Lung (tissue), 12 donors: Measurements from ENCODE around the gene FJX1. TPM values are rescaled to one million over a fixed set of nuclear protein-coding genes. Genes with fewer than 3 reads are reported as not detected.
"Not testable (repeated sequence)": the region's sequence is repeated elsewhere in the genome, so short reads cannot be mapped to it uniquely, and the experiment has no call there.

Source experiments
- ATAC-seq: fragments of 200-7000 bp; cut with Tn5 transposase; one replicate; pipeline ENCODE4 v1.9.1; 2020; ENCODE audit warnings: moderate number of reproducible peaks; ENCODE audit not compliant: insufficient read depth, low FRiP score
- DNase-seq, 3 donors: peaks; one replicate each; pipeline ENCODE4 v3.0.0-alpha.2; 2013 to 2017
- H3K27ac ChIP-seq, 2 donors: one replicate each; pipeline ENCODE4 v1.5.1; 2013; ENCODE audit warnings: mild to moderate bottlenecking in 2 of 2, moderate library complexity in 2 of 2, control low read depth in 1 of 2, inconsistent platforms in 1 of 2, low read depth in 1 of 2, low read length in 1 of 2
- H3K27me3 ChIP-seq, 3 donors: one replicate each; pipeline ENCODE4 v1.5.1; 2013; ENCODE audit warnings: low read length in 2 of 3; ENCODE audit not compliant: control insufficient read depth in 3 of 3, insufficient read depth in 3 of 3
- H3K36me3 ChIP-seq, 4 donors: one replicate each; pipeline ENCODE4 v1.5.1; 2013; ENCODE audit warnings: low read length in 4 of 4, mild to moderate bottlenecking in 1 of 4, moderate library complexity in 1 of 4; ENCODE audit not compliant: control insufficient read depth in 4 of 4, insufficient read depth in 4 of 4
- H3K4me1 ChIP-seq, 5 donors: one replicate each; pipeline ENCODE4 v1.5.1; 2013; ENCODE audit warnings: low read length in 5 of 5, mild to moderate bottlenecking in 2 of 5, moderate library complexity in 1 of 5; ENCODE audit not compliant: control insufficient read depth in 5 of 5, insufficient read depth in 5 of 5
- H3K4me3 ChIP-seq: one replicate; pipeline ENCODE4 v1.5.1; 2013; ENCODE audit warnings: mild to moderate bottlenecking, control low read depth, moderate library complexity
- H3K9ac ChIP-seq, 2 donors: one replicate each; pipeline ENCODE4 v1.5.1; 2013; ENCODE audit warnings: low read length in 2 of 2, control low read depth in 1 of 2; ENCODE audit not compliant: insufficient read depth in 1 of 2
- H3K9me3 ChIP-seq, 4 donors: one replicate each; pipeline ENCODE4 v1.5.1; 2013; ENCODE audit warnings: low read length in 3 of 4, mild to moderate bottlenecking in 1 of 4, moderate library complexity in 1 of 4; ENCODE audit not compliant: control insufficient read depth in 4 of 4, insufficient read depth in 3 of 4
- whole genome bisulfite sequencing, 2 donors: extraction: QIAGEN DNeasy Blood & Tissue Kit; methylation state at CpG; one replicate each; pipeline ENCODE4 v1.1.7; 2013; 5-methylcytosine and 5-hydroxymethylcytosine counted together
- polyA plus RNA-seq, 2 donors: library from polyadenylated mRNA; stranded (reverse); fragments of 200-250 nt; gene quantifications; one replicate each; pipeline ENCODE4 v1.2.1, GENCODE V29; 2013
- total RNA-seq, 2 donors: library from RNA; depleted of rRNA in 1 of 2; stranded (reverse); fragments of >200 nt in 1 of 2; gene quantifications; one replicate each; pipeline ENCODE4 v1.2.1, GENCODE V29; 2014 to 2021
- TF ChIP-seq, protein P1 (sequence below): IDR thresholded peaks from 2 replicates; pipeline ENCODE4 v1.5.1; 2012; ENCODE audit warnings: mild to moderate bottlenecking; ENCODE audit errors: control extremely low read depth, extremely low read depth
- donor health status: control.
- donor health status: control.
- donor health status: Bipolar disorder and iron deficiency.
- donor health status: healthy.
- donor health status: DM: yes; HTN: yes; CAD: no.

Gene FJX1
- total and polyA plus RNA-seq, 4 donors: 2.9 to 7.7 (median 3.5) TPM

DNA sequence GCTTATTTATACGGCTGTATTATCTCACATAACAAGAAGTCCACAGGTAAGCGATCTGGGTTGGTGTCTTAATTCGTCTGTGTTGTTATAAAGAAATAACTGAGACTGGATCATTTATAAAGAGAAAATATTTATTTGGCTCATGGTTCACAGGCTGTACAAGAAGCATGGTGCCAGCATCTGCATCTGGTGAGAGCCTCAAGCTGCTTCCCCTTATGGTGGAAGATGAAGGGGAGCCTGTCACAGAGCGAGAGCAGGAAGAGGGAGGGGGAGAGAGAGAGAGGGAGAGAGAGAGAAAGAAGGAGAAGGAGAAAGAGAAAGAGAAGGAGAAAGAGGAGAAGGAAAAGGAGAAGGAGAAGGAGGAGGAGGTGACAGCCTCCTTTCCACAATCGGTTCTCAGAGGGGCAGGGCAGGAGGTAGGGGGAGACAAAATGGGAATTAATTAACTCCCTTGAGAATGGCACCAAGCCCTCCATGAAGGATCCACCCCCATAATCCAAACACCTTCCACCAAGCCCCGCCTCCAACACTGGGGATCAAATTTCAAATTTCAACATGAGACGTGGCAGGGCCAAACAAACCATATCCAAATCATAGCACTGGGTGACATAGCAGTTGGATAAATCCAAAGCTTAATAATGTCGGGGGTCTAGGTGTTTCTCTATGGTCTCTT lies 29.3 kb downstream of the FJX1 start:
- no peaks in the 10 kb centered on the region for H3K36me3 ChIP-seq
- TF ChIP-seq, protein P1, sequence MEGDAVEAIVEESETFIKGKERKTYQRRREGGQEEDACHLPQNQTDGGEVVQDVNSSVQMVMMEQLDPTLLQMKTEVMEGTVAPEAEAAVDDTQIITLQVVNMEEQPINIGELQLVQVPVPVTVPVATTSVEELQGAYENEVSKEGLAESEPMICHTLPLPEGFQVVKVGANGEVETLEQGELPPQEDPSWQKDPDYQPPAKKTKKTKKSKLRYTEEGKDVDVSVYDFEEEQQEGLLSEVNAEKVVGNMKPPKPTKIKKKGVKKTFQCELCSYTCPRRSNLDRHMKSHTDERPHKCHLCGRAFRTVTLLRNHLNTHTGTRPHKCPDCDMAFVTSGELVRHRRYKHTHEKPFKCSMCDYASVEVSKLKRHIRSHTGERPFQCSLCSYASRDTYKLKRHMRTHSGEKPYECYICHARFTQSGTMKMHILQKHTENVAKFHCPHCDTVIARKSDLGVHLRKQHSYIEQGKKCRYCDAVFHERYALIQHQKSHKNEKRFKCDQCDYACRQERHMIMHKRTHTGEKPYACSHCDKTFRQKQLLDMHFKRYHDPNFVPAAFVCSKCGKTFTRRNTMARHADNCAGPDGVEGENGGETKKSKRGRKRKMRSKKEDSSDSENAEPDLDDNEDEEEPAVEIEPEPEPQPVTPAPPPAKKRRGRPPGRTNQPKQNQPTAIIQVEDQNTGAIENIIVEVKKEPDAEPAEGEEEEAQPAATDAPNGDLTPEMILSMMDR: no peak
- H3K9ac ChIP-seq: no peak overlapping the region
- H3K4me1 ChIP-seq: no peaks in the 10 kb centered on the region
- no peak overlapping the region for H3K4me3 ChIP-seq
- DNase-seq (no peak), ATAC-seq (no peak)
- H3K9me3 ChIP-seq: no peaks in the 10 kb centered on the region
- no peak overlapping the region for H3K27ac ChIP-seq
- 79 to 83% methylated on average over 8 of the region's 8 CpGs for WGBS, 2 donors
- no peaks in the 10 kb centered on the region for H3K27me3 ChIP-seq

DNA sequence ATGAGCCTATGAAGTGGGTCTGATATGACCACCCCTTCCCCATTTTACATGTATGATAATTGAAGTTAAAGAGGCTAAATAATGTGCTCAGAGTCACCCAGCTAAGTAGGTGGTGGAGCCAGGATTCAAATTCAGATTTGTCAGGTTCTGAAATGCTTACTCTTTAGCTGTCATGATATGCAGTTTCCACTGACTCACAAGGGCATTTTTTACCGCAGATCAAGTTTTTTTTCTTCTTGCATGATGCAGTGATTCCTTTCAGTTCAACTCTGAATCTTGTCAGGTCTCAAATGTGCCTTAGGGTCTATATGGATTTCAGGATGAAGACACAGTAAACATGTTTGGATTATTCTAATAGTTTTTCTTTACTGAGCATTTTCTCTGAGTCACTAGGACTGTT lies 31.7 kb downstream of the FJX1 start:
- Histone ChIP-seq H3K36me3 (no peaks in the 10 kb centered on the region), H3K27me3 (no peaks in the 10 kb centered on the region), H3K4me3 (no peak overlapping the region), H3K27ac (no peak overlapping the region), H3K4me1 (no peaks in the 10 kb centered on the region), H3K9ac (no peak overlapping the region), H3K9me3 (no peaks in the 10 kb centered on the region)
- TF ChIP-seq, protein P1: no peak
- 73 to 86% methylated on average over 1 of the region's 1 CpG for WGBS, 2 donors
- ATAC-seq (no peak), DNase-seq (no peak)

DNA sequence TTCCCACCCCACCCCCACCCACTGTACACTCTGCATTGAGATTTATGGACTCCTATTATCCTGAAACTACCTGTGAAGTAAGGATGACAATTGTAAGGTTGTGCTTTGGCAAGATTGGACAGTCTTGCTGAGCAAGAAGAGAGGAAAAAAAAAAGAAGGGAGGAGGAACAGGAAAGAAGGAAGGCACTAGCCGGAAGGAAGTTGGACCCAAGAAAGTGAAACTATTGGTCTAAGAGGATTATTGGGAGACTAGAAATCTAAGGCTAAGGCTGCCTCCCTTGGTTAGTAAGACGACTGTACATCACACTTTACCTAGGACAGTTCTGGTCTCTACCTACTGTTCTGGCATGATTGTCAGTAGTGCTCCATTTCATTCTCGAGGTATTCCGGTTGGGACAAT lies 32.2 kb downstream of the FJX1 start:
- no peak overlapping the region for H3K4me3 ChIP-seq
- no peak overlapping the region for H3K9ac ChIP-seq
- ATAC-seq (no peak), DNase-seq (no peak)
- no peaks in the 10 kb centered on the region for H3K4me1 ChIP-seq
- H3K36me3 ChIP-seq: no peaks in the 10 kb centered on the region
- 83 to 89% methylated on average over 4 of the region's 4 CpGs for WGBS, 2 donors
- H3K27me3 ChIP-seq: no peaks in the 10 kb centered on the region
- H3K27ac ChIP-seq: no peak overlapping the region
- TF ChIP-seq, protein P1: no peak
- no peaks in the 10 kb centered on the region for H3K9me3 ChIP-seq

DNA sequence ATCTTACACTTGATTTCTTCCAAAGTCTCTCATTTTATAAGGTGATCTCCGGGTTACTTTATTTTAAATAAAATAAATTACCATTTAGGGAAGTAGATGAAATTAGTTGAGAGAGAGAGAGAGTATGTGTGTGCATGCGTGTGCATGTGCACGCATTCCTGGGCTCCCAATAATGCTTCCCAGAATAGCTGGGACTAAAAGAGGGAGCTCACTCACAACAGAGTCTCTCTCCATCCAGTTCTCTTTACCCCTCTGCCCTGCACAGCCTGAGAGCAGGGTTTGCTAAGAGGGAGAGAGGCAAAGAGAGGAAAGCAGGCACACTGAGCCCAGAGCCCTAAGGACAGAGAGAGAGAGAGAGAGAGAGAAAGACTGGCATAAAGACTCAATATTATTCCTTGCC lies 33.0 kb downstream of the FJX1 start:
- H3K4me1 ChIP-seq: no peaks in the 10 kb centered on the region
- H3K27me3 ChIP-seq: no peaks in the 10 kb centered on the region
- ATAC-seq: no peak
- no peaks in the 10 kb centered on the region for H3K36me3 ChIP-seq
- H3K4me3 ChIP-seq: no peak overlapping the region
- H3K9ac ChIP-seq: no peak overlapping the region
- H3K9me3 ChIP-seq: no peaks in the 10 kb centered on the region
- DNase-seq: no peak
- no peak overlapping the region for H3K27ac ChIP-seq
- 94% methylated on average over 3 of the region's 3 CpGs for WGBS, 2 donors
- TF ChIP-seq, protein P1: no peak

DNA sequence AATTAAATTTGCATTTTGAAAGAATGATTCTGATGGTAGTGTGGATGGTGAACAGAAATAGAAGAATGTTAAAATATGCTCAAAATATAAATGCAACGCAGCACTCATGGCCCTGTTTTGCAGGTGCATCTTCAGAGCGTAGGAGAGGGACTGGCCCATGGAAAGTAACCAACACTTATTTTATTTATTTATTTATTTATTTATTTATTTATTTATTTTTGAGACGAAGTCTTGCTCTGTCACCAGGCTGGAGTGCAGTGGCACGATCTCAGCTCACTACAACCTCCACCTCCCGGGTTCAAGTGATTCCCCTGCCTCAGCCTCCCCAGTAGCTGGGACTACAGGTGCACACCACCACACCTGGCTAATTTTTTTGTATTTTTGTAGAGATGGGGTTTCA lies 34.5 kb downstream of the FJX1 start:
- H3K4me3 ChIP-seq, H3K9me3 ChIP-seq, H3K36me3 ChIP-seq, H3K27ac ChIP-seq, DNase-seq, H3K9ac ChIP-seq, ATAC-seq, H3K27me3 ChIP-seq, H3K4me1 ChIP-seq: not testable (repeated sequence)
- WGBS, 2 donors: 93 to 97% methylated on average over 5 of the region's 5 CpGs
